ENCODE data around the gene LYPLA2. TPM values are rescaled to one million over a fixed set of nuclear protein-coding genes. Genes with fewer than 3 reads are reported as not detected.
"Not testable (repeated sequence)": the region's sequence is repeated elsewhere in the genome, so short reads cannot be mapped to it uniquely, and the experiment has no call there.

Gene LYPLA2
- total RNA-seq, 1 donor from 2014 or later: 39.2 TPM

GRCh38 chr1:23793861-23794731 is 3.2 kb downstream of the LYPLA2 start:
- peaks cover 3% of the 10 kb centered on the region for H3K36me3 Mint-ChIP-seq (ENCODE audit: unreplicated experiment)
- no peak for TF ChIP-seq CTCF (IDR thresholded peaks at IDR 0.05)
- peaks cover 34% of the 10 kb centered on the region for H3K4me1 Mint-ChIP-seq (ENCODE audit: unreplicated experiment)
- no peak overlapping the region for H3K27ac Mint-ChIP-seq (ENCODE audit: unreplicated experiment)
- H3K27me3 Mint-ChIP-seq (ENCODE audit: unreplicated experiment): no peaks in the 10 kb centered on the region
- no peak overlapping the region for H3K4me3 Mint-ChIP-seq (ENCODE audit: unreplicated experiment)
- no peak for DNase-seq (ENCODE audit: extremely low spot score, unreplicated experiment)
- H3K9me3 Mint-ChIP-seq (ENCODE audit: unreplicated experiment): no peaks in the 10 kb centered on the region

GRCh38 chr1:23794732-23795182 is 3.8 kb downstream of the LYPLA2 start:
- not testable (repeated sequence) for H3K9me3 Mint-ChIP-seq (ENCODE audit: unreplicated experiment); H3K36me3 Mint-ChIP-seq (ENCODE audit: unreplicated experiment); H3K27me3 Mint-ChIP-seq (ENCODE audit: unreplicated experiment); H3K4me3 Mint-ChIP-seq (ENCODE audit: unreplicated experiment); H3K27ac Mint-ChIP-seq (ENCODE audit: unreplicated experiment); DNase-seq (ENCODE audit: extremely low spot score, unreplicated experiment)
- peaks cover 33% of the 10 kb centered on the region for H3K4me1 Mint-ChIP-seq (ENCODE audit: unreplicated experiment)

GRCh38 chr1:23795676-23796465 is 4.9 kb downstream of the LYPLA2 start:
- Mint-ChIP-seq H3K27ac (ENCODE audit: unreplicated experiment) (no peak overlapping the region), H3K36me3 (ENCODE audit: unreplicated experiment) (peaks cover 3% of the 10 kb centered on the region), H3K4me3 (ENCODE audit: unreplicated experiment) (no peak overlapping the region), H3K4me1 (ENCODE audit: unreplicated experiment) (peaks cover 24% of the 10 kb centered on the region), H3K27me3 (ENCODE audit: unreplicated experiment) (no peaks in the 10 kb centered on the region), H3K9me3 (ENCODE audit: unreplicated experiment) (no peaks in the 10 kb centered on the region)
- no peak for DNase-seq (ENCODE audit: extremely low spot score, unreplicated experiment)
- no peak for TF ChIP-seq CTCF (IDR thresholded peaks at IDR 0.05)

- peaks cover 3% of the 10 kb centered on the region for H3K36me3 Mint-ChIP-seq (ENCODE audit: unreplicated experiment)
- H3K27ac Mint-ChIP-seq (ENCODE audit: unreplicated experiment): no peak overlapping the region
- TF ChIP-seq CTCF (IDR thresholded peaks at IDR 0.05): no peak
- peaks cover 22% of the 10 kb centered on the region for H3K4me1 Mint-ChIP-seq (ENCODE audit: unreplicated experiment)
- H3K9me3 Mint-ChIP-seq (ENCODE audit: unreplicated experiment): no peaks in the 10 kb centered on the region
- no peak for DNase-seq (ENCODE audit: extremely low spot score, unreplicated experiment)
- H3K4me3 Mint-ChIP-seq (ENCODE audit: unreplicated experiment): no peak overlapping the region
- H3K27me3 Mint-ChIP-seq (ENCODE audit: unreplicated experiment): no peaks in the 10 kb centered on the region
Observed at GRCh38 chr1:23796466-23797271, 5.7 kb downstream of the LYPLA2 start.
